ENCODE results near the gene ST3GAL5.

The ST3GAL5 gene

DNA sequence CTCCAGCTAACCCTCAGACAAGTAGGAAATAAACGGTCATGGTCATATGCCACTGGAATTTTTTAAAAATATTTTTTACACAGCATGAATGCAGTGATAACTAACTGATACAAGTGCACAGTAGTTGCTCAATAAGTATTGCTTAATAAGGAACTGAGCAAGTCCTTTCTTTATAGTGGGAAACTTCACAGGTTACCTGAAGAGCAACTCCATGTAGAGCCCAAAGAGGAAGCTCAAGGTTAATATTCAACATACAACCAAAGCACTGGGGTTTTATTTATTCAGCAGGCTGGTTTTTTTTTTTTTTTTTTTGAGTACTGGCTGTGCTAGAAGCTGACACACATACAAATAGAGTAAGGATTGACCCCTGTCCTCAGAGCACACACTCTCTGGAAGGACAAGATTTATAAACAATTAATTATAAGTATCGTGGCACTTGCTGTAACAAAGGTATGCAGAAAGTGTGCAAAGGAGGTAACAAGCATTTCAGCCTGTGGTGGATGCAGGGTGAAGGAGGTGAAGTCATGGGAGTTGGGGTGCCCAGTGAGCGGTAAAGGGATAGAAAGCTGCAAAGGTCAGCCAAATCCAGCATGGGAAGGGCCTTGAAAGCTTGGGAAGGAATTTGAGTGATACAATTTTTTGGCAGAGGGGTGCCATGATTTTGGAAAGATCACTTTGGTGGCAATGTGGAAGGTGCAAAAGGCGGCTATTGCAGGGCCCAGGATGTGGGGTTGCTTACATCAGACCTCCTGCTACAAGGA, 82.3 kb downstream of the ST3GAL5 start:
- DNase-seq (ENCODE audit: low read depth, low spot score): no peak

DNA sequence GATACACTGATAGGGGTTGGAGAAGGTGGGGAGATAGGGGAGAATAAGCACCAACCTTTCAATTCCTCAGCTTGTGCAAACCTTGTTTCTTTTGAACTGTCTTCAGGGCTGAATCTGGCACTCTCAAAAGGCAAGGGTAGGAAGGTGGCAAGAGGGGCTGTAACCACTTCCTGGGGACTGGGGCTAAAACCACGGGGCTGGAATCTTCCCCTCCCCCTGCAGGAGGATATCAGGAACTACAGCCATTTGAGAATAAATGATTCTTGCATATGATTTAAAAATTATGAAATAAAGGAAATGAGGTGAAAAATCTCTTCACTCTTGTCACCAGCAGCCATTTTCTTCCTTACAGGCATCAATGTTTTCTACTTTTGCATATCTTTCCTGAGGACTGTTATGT, 84.2 kb downstream of the ST3GAL5 start:
- DNase-seq (ENCODE audit: low read depth, low spot score): no peak

DNA sequence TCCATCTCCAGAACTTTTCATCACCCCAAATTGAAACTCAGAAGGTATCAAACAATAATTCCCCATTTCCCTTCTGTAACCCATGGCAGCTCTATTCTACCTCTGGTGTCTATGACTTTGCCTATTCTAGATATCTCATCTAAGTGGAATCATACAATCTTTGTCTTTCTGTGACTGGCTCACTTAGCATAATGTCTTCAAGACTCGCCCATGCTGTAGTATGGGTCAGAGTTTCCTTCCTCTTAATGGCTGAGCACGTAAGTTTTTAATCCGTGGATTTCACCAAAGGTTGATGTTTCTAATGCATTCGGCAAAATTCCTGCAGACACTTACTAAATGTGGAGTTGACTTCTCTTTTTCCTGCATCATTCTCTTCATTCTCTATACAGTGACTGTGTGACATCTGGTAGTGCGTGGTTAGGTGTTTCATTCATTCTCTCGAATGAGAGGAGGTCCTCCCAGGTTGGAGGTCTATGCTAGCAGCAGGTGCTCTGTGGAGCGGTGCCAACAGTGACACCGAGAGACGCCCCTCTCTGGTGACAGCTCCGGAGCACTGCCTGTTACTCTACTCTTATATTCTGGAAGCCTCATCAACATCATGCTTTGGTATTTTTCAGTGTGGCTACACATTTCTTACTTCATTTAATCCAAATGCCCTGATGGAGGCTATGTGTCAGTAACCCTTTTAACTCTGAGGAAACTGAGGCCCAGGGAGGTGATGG, 84.9 kb downstream of the ST3GAL5 start:
- no peak for DNase-seq (ENCODE audit: low read depth, low spot score)

DNA sequence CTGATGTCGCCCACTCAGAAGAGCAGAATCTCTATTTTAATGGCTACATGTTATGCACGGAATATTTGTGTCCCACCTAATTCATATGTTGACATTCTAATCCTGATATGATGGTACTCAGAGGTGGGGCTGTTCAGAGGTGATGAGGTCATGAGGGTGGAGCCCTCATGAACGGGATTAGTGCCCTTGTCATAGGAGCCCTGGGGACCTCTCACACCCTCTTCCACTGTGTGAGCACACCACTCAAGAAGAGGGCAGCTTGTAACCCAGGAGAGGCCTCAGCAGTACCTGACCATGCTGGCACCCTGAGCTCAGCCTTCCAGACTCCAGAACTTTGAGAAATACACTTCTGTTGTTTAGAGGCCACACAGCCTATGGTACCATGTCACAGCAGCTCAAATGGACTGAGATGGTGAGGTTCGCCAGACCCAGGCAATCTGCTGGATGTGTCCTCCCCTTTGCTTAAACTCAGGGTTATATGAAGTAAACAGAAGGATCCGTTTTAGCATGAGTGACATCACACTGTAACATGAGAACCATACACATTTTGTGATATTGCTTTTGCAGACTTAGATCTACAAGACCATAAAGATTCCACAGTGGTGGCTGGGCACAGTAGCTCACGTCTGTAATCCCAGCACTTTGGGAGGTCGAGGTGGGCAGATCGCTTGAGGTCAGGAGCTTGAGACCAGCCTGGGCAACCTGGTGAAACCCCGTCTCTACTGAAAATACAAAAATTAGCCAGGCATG, 86.3 kb downstream of the ST3GAL5 start:
- no peak for DNase-seq (ENCODE audit: low read depth, low spot score)

DNA sequence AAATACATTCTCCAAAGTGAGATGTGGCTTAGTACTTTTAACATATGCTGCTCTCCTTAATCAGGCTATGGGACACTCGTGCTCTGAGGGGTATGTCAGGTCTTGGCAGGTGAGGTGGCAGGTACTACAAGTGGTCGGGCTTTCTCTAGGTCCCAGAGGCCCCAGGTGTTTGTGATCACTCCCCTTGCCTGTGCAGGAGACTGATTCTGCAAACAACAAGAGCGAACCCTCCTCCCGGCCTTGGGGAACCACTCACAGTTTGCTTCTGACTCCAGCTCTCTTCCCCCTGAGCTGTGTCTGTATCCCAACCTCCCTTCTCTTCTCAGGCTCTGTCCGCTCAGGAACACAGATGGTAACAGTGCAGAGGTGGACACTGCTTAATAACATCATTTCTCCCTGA, 86.9 kb downstream of the ST3GAL5 start:
- DNase-seq (ENCODE audit: low read depth, low spot score): no peak

DNA sequence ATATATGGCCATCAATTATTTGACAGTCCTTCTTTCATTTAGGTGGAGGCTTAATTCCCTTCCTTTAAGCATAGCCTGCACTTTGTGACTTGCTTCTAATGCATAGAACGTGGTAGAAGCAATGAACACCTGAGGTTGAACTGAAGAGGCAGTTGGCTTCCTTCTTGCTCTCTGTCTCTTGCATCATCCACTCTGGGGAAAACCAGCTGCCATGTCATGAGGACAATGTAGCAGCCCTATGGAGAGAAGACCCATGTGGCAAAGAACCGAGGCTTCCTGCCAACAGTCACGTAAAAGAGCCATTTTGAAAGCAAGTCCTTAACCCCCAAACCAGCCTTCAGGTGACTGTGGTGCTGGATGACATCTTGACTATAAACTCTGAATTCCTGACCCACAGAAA, 88.2 kb downstream of the ST3GAL5 start:
- DNase-seq (ENCODE audit: low read depth, low spot score): no peak

DNA sequence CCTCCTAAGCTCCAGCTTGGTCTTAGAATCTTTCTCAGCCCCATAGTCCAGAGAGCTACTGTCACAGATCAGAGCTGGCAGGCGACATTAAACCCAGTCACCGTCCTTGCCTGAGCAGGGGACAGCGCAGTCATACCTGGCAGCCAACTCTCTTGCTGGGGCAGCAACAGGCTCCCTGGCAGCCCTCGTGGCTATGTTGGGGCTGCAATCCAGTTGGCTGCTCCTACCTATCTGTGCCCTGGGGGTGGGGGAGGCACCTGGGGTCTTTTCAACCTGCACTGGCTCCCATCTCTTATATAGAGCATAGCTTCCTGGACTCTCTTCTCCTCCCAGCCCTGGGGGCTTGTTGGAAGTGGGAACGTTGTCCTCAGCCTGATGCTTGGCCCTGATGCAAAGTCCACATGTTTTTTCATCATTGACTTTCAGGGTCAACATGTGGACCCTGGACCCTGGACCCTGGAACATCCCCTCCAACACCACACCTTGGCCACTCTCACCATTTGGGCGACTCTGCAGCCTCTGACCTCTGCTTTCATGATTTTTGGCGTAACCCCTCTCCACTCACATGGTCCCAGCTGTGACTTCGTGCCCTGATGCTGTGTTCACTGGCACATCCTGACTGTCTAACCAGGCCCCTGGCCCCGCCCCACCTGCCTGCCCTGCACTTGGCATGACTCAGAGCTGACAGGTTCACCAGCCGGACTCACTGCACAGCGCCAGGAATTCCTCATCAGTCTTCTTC, 89.4 kb downstream of the ST3GAL5 start:
- DNase-seq (ENCODE audit: low read depth, low spot score): no peak

DNA sequence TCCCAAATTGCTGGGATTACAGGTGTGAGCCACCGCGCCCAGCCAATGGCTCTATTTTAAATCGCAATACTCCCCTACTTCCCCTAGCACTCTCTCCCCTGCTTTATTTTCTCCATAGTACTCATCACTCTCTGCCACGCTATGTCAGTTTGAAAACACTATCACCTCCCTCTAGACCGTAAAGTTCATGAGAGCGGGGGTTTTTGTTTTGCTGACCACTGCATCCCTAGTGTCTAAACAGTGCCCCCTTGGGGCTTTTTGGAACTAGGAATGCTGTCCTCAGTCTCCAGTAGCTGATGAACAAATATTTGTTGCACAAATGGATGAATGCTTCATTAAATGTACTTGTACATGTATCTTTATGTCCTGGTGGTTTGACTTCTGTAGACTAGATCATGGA, 90.9 kb downstream of the ST3GAL5 start:
- DNase-seq (ENCODE audit: low read depth, low spot score): peak; percentile 43

DNA sequence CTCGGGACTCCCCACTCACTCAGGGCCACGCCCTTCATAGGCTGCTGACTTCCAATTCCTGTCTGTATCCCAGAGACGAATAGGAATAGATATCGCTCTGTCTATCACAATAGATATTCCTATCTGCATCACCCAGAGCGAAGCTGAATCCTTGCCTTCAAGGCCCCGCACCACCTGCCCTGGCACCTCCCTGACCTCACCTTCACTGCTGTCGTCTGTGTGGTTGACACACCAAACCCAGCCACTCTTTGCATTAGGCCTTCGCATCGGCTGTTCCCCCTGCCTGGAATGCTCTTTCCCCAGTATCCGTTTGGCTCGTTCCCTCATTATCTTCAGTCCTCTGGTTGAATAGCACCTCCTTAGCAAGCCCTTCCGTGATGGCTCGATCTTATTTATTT, 91.5 kb downstream of the ST3GAL5 start:
- DNase-seq (ENCODE audit: low read depth, low spot score): no peak

DNA sequence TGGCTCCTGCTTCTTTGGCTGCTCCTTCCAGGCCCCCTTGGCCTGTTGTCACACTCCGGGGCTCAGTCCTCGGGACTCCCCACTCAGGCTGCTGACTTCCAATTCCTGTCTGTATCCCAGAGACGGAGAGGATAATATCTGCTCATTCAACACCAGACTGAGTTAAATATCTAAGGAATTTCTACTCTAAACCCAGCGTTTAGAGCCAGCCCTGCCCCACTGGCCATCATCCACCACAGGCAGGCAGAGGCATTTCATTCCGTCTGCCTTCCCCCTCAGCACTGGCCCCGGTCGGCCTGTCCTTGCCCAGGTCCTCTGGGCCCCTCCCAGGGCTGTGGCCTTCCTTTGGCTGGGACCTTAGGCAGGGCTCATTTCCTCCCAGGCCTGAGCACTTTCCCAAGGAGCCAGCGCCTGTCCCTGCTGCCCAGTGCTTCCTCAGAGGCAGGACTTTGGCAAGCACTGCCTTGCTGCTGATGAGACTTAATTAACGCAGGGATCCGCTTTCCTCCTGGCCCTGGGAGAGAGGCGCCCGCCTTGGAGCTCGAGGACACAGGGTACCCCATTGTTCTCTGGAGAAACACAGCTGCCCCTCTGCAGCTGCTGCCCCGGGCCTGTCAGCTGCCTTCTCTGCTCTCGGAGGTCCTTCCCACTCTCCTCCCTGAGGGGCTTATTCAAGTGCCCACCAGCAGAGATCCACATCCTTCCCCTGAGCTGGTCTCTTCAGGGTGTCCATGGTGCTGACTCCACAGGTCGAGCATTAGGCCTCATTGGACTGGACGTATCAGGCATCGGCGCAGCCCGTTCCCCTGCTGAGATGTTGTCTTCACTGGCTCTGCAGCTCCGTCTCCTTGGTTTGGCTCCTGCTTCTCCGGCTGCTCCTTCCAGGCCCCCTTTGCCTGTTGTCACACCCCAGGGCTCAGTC, 92.2 kb downstream of the ST3GAL5 start:
- peak; percentile 72 for DNase-seq (ENCODE audit: low read depth, low spot score)

DNA sequence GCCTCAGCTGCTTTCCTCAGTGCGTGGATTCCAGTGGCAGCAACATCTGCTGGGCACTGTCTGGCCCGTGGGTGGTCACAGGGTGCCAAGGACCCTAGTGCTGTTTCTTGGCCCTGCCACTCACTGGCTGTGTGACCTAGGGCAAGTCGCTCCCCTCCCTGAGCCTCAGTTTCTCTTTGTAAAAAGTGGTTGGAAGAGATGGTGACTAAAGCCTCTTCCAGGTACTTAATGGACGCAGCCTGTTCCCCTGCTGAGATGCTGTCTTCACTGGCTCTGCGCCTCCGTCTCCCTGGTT, 92.8 kb downstream of the ST3GAL5 start:
- DNase-seq (ENCODE audit: low read depth, low spot score): no peak

DNA sequence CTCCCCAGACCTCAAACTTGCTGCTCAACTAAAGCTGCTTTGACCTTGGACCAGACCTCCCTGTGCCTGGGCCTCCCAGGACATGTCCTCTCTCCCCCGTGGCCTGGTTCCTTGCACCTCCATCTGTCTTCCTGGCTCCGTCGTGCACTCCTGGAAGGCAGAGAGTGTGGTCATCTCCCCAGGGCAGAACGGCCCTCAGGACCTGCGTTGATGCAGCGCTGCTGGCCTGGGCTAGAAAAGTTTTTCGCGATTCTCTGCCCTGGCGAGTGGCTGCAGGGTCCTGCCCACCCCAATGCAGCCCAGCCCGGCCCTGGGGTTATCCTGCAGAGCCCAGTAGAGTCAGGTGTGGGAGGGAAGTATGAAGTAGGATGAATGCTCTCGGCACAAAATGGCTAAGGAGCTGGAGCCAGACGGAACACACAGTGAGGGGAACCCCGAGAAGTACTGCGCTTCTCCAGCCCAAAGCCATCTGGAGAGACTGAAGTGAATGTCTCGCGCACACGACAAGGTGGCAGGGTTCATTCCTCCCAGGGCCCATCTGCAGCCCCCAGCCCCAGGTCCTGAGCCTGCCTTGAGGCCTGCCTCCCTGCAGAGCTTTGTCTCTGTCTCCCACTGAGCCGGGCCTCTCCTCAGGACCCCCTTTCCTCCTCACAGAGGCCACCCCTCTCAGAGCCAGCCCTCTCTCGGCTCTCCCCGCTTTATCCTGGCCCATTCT, 93.3 kb downstream of the ST3GAL5 start:
- no peak for DNase-seq (ENCODE audit: low read depth, low spot score)

DNA sequence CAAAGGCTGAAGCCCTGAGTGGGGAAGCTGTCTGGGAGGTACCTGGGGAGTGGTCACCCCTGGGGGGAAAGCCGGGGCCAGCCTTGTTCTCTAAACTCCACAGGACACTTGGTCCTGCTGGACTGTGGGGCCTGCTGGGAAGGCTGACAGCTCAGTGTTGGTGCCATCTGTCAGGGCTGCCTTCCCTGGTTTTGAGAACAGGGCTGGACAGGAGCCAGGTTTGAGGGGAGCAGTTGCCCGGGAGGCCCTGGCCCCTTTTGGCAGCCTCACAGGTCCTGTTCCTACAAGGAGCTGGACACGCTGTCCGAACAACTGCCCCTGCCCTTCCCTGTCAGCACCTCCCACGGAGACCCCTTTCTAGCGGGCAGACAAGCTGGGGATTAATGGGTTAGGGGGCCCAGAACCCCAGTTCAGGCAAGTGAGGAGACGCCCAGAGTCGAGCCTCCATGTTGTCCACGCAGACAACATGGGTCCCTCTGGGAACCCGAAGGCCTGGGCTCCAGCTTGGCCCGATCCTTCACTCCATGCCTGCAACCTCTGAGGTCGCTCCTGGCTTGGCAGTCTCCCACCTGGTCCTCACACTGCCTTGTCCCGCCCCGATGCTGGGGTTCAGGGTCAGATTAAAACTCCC, 94.2 kb downstream of the ST3GAL5 start:
- peak; percentile 39 for DNase-seq (ENCODE audit: low read depth, low spot score)

DNA sequence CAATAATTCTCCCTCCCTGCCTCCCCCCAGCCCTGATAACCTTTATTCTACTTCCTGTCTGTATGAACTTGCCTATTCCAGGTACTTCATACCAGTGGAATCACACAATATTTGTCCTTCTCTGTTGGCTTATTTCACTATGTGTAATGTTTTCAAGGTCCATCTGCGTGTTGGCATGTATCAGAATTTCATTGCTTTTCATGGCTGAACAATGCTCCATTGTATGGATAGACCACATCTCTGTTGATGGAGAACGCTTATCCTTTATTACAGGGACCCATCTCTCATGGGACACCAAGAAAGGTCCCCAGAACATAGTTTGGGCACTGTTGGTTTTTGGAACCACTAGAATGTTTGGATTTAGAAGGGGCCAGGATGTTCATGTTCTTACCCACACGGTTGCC, 94.8 kb downstream of the ST3GAL5 start:
- no peak for DNase-seq (ENCODE audit: low read depth, low spot score)

DNA sequence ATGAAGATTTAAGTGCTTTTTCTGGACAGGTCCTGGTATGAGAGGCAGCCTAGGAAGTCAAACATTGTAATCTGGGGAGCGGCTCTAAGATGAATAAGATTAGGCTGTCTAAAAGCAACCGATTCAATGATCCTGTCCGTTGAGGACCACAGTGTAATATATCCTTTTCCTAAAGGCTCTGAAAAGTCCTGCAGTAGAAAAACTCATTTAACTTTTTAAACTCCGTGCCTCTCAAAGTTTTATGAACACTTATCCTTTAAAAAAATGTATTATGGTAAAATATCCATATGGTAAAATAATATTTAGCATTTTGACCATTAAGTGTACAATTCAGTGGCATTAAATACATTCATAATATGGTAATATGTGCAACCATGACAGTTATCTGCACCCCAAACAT, 95.2 kb downstream of the ST3GAL5 start:
- DNase-seq (ENCODE audit: low read depth, low spot score): no peak

DNA sequence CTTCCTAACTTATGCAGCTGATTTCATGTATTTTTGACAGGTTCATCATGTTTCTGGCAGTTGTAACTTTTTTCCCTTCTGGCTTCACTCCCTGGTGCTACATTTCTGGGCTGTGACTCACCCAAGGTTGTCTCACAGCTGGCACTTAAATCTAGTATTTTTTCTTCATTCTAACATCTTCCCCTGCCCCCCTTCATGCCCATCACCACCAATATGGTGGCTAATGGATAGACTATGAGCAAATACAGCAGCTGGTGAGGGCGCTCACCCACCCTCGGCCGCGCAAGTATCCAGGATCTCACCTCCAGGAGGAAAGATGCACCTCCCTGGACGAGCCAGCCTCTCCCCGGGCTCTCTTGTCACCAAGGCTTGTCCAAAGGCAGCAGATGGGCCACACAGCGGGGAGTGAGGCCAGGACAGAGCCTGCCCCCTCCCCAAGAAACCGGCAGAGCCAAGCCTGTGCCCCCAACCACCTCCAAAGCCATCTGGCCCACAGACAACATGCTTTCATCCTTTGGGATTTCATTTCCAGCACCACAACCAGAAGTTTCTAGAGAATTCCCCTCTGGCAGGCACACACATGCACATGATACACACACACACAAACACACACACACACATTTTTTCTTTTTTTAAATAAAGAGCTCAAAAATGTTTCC, 95.9 kb downstream of the ST3GAL5 start:
- peak; percentile 63 for DNase-seq (ENCODE audit: low read depth, low spot score)

DNA sequence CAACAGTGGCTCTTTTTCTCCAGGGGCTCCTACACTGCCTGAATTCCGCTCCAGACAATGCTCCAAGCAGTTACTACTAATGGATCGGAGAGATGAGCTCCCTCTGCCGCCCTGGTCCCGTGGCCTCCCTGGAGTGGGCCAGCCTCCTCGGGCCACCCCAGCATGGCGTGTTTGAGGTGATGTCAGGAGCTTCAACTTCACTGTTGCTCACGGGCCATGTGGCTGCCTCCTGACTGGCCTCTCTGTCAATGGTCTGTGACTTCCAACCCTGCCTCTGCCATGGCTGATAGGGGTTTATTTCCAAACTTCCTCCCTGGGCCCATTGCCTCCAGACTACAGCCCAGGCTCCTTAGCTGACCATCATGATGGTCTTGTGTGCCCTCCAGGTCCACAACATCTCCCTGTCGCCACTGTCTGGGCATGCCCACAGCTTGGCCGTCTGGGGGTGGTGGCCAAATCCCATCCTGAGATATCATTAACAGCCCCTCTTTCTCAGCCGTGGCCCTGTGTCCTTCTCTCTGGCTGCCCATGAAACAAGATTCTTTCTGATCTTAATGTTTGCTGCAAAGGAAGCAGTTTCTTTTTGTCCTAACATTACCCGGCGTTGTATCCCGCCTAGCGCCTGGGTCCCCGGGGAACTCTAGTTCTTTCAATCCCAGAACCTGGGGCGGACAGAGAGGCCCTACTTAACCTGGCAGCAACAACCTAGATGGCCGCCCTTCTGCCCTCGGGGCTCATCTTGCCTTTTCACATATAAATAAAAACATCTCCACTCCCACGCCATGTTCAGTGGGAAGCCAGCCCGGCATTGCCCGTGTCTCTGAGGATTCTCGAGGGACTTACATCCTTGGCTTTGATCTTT, 96.9 kb downstream of the ST3GAL5 start:
- DNase-seq (ENCODE audit: low read depth, low spot score): no peak

DNA sequence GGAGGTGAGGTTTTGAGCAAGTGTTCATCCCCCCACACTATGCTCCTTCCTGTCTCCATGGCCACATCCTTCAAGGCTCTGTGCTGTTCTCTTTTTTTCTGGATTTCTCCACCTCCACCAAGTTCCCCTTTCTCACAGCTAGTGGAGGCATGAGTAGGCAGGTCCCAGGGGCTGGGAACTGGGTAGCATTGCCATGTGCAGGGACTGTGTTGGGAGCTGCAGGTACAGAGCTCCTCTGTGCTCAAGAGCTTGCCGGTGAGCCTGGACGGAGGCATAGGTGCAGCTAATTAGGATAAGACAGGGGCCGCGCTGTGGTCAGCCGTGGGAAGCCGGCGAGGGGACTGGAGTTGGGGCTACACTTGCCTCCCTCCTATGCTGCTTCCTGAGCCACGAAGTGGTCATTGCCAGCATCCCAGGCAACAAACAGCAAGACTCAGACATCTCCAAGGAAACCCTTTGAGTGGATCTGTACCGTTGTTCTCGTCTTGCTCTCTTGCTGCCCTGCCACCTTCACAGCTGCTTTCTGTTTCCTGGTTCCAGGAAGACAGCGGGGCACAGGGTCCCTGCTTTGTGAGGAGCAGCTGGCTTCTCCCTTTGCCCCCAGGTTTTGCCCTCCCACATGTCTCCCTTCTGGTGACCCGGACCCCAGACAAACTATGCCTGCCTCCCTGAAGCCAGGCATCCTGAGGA, 98.1 kb downstream of the ST3GAL5 start:
- DNase-seq (ENCODE audit: low read depth, low spot score): peak; percentile 28
